Osteoblast (primary cell): Measurements from ENCODE around the gene MYO1F. TPM values are rescaled to one million over a fixed set of nuclear protein-coding genes. Genes with fewer than 3 reads are reported as not detected.

Experiments
- DNase-seq: peaks from one replicate; pipeline ENCODE4 v3.0.0; 2011; ENCODE audit warnings: low spot score, mixed read lengths; ENCODE audit not compliant: insufficient read length; ENCODE audit errors: missing footprints
- H2AFZ ChIP-seq: 2 replicates; pipeline ENCODE4 v1.6.0; 2011; ENCODE audit warnings: mild to moderate bottlenecking, low read length
- H3K27ac ChIP-seq: 2 replicates; pipeline ENCODE4 v1.5.1; 2011; ENCODE audit warnings: mild to moderate bottlenecking, low read depth, low read length, moderate library complexity
- H3K27me3 ChIP-seq: 2 replicates; pipeline ENCODE4 v1.6.0; 2012; ENCODE audit warnings: mild to moderate bottlenecking, control low read depth, inconsistent platforms, low read length, moderate library complexity; ENCODE audit not compliant: insufficient read depth
- H3K36me3 ChIP-seq: 2 replicates; pipeline ENCODE4 v1.5.1; 2011; ENCODE audit warnings: mild to moderate bottlenecking, low read length, control low read depth, moderate library complexity; ENCODE audit not compliant: insufficient read depth
- H3K4me1 ChIP-seq: 2 replicates; pipeline ENCODE4 v1.5.1; 2011; ENCODE audit warnings: mild to moderate bottlenecking, low read length, control low read depth, moderate library complexity; ENCODE audit not compliant: insufficient read depth
- H3K4me2 ChIP-seq: 2 replicates; pipeline ENCODE4 v1.6.0; 2011; ENCODE audit warnings: mild to moderate bottlenecking, low read length; ENCODE audit not compliant: insufficient read depth
- H3K4me3 ChIP-seq: fragments of 200-600 bp; sonication (generic); 3 replicates; pipeline ENCODE4 v1.5.1; 2012; ENCODE audit warnings: mild to moderate bottlenecking, low read length, inconsistent platforms; ENCODE audit not compliant: insufficient read depth
- H3K79me2 ChIP-seq: 2 replicates; pipeline ENCODE4 v1.6.0; 2012; ENCODE audit warnings: mild to moderate bottlenecking, low read length, control low read depth, inconsistent platforms; ENCODE audit not compliant: insufficient read depth
- H3K9me3 ChIP-seq: 2 replicates; pipeline ENCODE4 v1.5.1; 2011; ENCODE audit warnings: low read depth, low read length, control low read depth
- H4K20me1 ChIP-seq: 2 replicates; pipeline ENCODE4 v1.6.0; 2012; ENCODE audit warnings: mild to moderate bottlenecking, low read length, control low read depth; ENCODE audit not compliant: insufficient read depth
- CTCF ChIP-seq: IDR thresholded peaks from 2 replicates; pipeline ENCODE4 v1.5.1; 2011; ENCODE audit warnings: mild to moderate bottlenecking, low read depth, low read length, moderate library complexity; ENCODE audit errors: extremely low read depth
- total RNA-seq: library from RNA; depleted of rRNA; stranded (reverse); fragments of >200 nt; gene quantifications from 2 replicates; pipeline ENCODE4 v1.2.3, GENCODE V29; 2012

Gene MYO1F
- total RNA-seq, 1 donor = 0.72 TPM

GRCh38 chr19:8615024-8615423, 37.8 kb upstream of the MYO1F start:
- H2AFZ ChIP-seq = peak overlapping the region; percentile 18
- H3K36me3 ChIP-seq = no peaks in the 10 kb centered on the region
- H3K27me3 ChIP-seq = no peaks in the 10 kb centered on the region
- no peak overlapping the region for H3K27ac ChIP-seq
- H3K9me3 ChIP-seq = no peaks in the 10 kb centered on the region
- no peak overlapping the region for H3K4me3 ChIP-seq
- DNase-seq = no peak
- peaks cover 6% of the 10 kb centered on the region for H3K4me1 ChIP-seq
- H3K79me2 ChIP-seq = no peaks in the 10 kb centered on the region
- TF ChIP-seq CTCF = no peak
- H4K20me1 ChIP-seq = no peaks in the 10 kb centered on the region
- peak overlapping the region; percentile 59 for H3K4me2 ChIP-seq

- H3K4me3 ChIP-seq = no peak overlapping the region
- H2AFZ ChIP-seq = no peak overlapping the region
- peaks cover 11% of the 10 kb centered on the region for H3K4me1 ChIP-seq
- DNase-seq = no peak
- no peaks in the 10 kb centered on the region for H3K36me3 ChIP-seq
- no peak overlapping the region for H3K27ac ChIP-seq
- TF ChIP-seq CTCF = no peak
- no peaks in the 10 kb centered on the region for H3K9me3 ChIP-seq
- no peaks in the 10 kb centered on the region for H3K27me3 ChIP-seq
- H4K20me1 ChIP-seq = no peaks in the 10 kb centered on the region
- no peak overlapping the region for H3K4me2 ChIP-seq
- H3K79me2 ChIP-seq = no peaks in the 10 kb centered on the region
Observed at GRCh38 chr19:8614455-8614854, 37.2 kb upstream of the MYO1F start.

GRCh38 chr19:8612807-8613171, 35.5 kb upstream of the MYO1F start:
- no peak for DNase-seq
- Histone ChIP-seq H3K4me2 (no peak overlapping the region), H3K27ac (no peak overlapping the region), H3K27me3 (no peaks in the 10 kb centered on the region), H3K4me1 (peaks cover 21% of the 10 kb centered on the region), H3K4me3 (no peak overlapping the region), H3K9me3 (no peaks in the 10 kb centered on the region), H3K79me2 (no peaks in the 10 kb centered on the region), H4K20me1 (no peaks in the 10 kb centered on the region), H3K36me3 (no peaks in the 10 kb centered on the region), H2AFZ (no peak overlapping the region)
- TF ChIP-seq CTCF = no peak

DNA sequence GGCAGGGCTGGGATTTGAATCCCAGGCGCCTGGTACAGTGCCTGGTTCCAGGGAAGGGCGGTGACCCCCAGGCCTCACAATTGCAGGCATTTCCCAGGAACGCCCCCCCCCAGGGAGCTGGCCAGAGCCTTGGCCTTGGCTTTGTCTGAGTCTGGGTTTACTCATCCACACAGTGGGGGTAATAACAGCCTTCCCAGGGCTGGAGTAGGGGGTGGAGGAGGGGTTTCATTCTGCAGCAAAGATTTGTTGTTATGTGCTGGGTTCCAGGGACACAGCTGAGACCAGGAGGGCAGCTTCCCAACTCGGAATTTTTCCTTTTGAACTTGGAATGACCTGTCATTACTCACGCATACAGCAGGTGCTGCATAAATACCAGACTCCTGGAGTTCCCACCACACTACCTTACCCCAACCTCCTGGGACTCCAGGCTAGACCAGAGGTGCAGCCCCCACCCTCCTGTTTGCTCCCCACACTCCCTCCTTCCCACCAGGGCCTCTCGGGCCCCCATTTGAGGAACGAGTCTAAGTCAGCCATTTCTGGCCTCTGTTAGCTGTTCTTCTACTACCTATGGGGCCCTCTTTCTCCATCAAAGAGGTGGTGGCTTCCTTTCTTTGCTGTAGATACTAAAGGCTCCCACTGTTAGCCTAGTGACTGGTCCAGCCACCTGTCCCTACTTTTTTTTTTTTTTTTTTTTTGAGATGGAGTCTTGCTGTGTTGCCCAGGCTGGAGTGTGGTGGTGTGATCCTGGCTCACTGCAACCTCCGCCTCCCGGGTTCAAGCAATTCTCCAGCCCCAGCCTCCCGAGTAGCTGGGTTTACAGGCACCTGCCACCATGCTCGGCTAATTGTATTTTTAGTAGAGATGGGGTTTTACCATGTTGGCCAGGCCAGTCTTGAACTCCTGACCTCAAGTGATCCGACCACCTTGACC, 34.9 kb upstream of the MYO1F start:
- no peaks in the 10 kb centered on the region for H3K36me3 ChIP-seq
- H4K20me1 ChIP-seq = no peaks in the 10 kb centered on the region
- no peaks in the 10 kb centered on the region for H3K79me2 ChIP-seq
- H3K4me1 ChIP-seq = peaks cover 22% of the 10 kb centered on the region
- H3K4me3 ChIP-seq = no peak overlapping the region
- no peak overlapping the region for H3K4me2 ChIP-seq
- no peaks in the 10 kb centered on the region for H3K27me3 ChIP-seq
- TF ChIP-seq CTCF = no peak
- peak; percentile 98 for DNase-seq
- no peaks in the 10 kb centered on the region for H3K9me3 ChIP-seq
- no peak overlapping the region for H3K27ac ChIP-seq
- H2AFZ ChIP-seq = no peak overlapping the region
